Kasumi-1 (cell line): ENCODE data around the gene TULP1.
A peak's percentile ranks its signal among the peaks of the same experiment; 100 is the strongest.

ENCODE experiments used
- DNase-seq, 2 experiments: peaks; one replicate each; lab custom pipeline; 2025; lab: John Stamatoyannopoulos, UW

The TULP1 gene

GRCh38 chr6:35483893-35484645, 28.6 kb downstream of the TULP1 start:
- DNase-seq: no peak

GRCh38 chr6:35483490-35483889, 29.2 kb downstream of the TULP1 start:
- DNase-seq: no peak

- DNase-seq: no peak
Measured at GRCh38 chr6:35483062-35483461, 29.6 kb downstream of the TULP1 start.

- no peak for DNase-seq
Measured at GRCh38 chr6:35481226-35481625, 31.5 kb downstream of the TULP1 start.

- no peak for DNase-seq
Measured at GRCh38 chr6:35480176-35480575, 32.5 kb downstream of the TULP1 start.

- DNase-seq: no peak
Measured at GRCh38 chr6:35478259-35478658, 34.4 kb downstream of the TULP1 start.

- DNase-seq: no peak
Measured at GRCh38 chr6:35477551-35478179, 35.0 kb downstream of the TULP1 start.

GRCh38 chr6:35477028-35477427, 35.7 kb downstream of the TULP1 start:
- no peak for DNase-seq

- no peak for DNase-seq
Measured at GRCh38 chr6:35476004-35476403, 36.7 kb downstream of the TULP1 start.

- DNase-seq: no peak
Measured at GRCh38 chr6:35475573-35475972, 37.1 kb downstream of the TULP1 start.

GRCh38 chr6:35474942-35475570, 37.6 kb downstream of the TULP1 start:
- DNase-seq: no peak

- DNase-seq: no peak
Measured at GRCh38 chr6:35474131-35474941, 38.4 kb downstream of the TULP1 start.

GRCh38 chr6:35473850-35474130, 38.9 kb downstream of the TULP1 start:
- DNase-seq: peak in 1 of 2 experiments; percentile 18

- DNase-seq: no peak
Measured at GRCh38 chr6:35473075-35473849, 39.4 kb downstream of the TULP1 start.

GRCh38 chr6:35471836-35472345, 40.8 kb downstream of the TULP1 start:
- no peak for DNase-seq

- no peak for DNase-seq
Measured at GRCh38 chr6:35470663-35471120, 42.0 kb downstream of the TULP1 start.

- no peak for DNase-seq
Measured at GRCh38 chr6:35469751-35470662, 42.7 kb downstream of the TULP1 start.

GRCh38 chr6:35468980-35469750, 43.5 kb downstream of the TULP1 start:
- no peak for DNase-seq

GRCh38 chr6:35468181-35468979, 44.3 kb downstream of the TULP1 start, which contains the start of gene RPL10A:
Gene RPL10A (plus strand): TSS chr6:35468401. CDS start chr6:35468435, 34 bp downstream.
- DNase-seq: peak; percentile 93 to 95
